Spleen (tissue), 7 donors: ENCODE data around the gene AIG1.

Source experiments
- POLR2A ChIP-seq, 3 donors: fragments of 450-650 bp; IDR thresholded peaks; one replicate each; pipeline ENCODE4 v1.5.1; 2017; ENCODE audit warnings: antibody characterized with exemption in 3 of 3, mild to moderate bottlenecking in 1 of 3
- POLR2AphosphoS5 ChIP-seq, 3 donors: sonication (generic); formaldehyde crosslinking; IDR thresholded peaks; one replicate each; pipeline ENCODE4 v1.5.1; 2017; ENCODE audit warnings: antibody characterized with exemption in 3 of 3
- TF ChIP-seq, protein P1 (sequence below), 11 experiments: fragments of 200-600 bp in 7 of 11; fragments of 450-650 bp in 4 of 11; sonication (generic) in 4 of 11; IDR thresholded peaks in 8 of 11; conservative IDR thresholded peaks in 3 of 11; 1 replicate in 7 of 11; 2 replicates in 4 of 11; pipeline versions ENCODE4 v1.4.0 to v1.8.0; 2016 to 2021; ENCODE audit warnings: antibody characterized with exemption in 11 of 11, inconsistent platforms in 4 of 11, mild to moderate bottlenecking in 1 of 11
- donor health status: DM: no; HTN: no; CAD: no; lungs with moderate emphysema.
- donor health status: DM: no; HTN: no; CAD: no.
- donor health status: DM: no; HTN: no; CAD: no.

DNA sequence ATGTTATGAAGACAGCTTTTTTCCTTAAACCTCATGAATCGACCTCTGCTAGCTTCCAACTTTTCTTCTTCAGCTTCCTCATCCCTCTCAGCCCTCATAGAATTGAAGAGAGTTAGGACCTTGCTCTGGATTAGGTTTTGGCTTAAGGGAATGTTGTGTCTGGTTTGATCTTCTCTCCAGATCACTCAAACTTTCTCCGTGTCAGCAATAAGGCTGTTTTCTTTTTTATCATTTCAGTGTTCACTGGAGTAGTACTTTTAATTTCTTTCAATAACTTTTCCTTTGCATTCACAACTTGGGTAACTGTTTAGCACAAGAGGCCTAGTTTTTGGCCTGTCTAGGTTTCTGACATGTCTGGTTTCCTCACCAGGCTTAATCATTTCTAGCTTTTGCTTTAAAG, 32.6 kb downstream of the AIG1 start:
- TF ChIP-seq, protein P1, sequence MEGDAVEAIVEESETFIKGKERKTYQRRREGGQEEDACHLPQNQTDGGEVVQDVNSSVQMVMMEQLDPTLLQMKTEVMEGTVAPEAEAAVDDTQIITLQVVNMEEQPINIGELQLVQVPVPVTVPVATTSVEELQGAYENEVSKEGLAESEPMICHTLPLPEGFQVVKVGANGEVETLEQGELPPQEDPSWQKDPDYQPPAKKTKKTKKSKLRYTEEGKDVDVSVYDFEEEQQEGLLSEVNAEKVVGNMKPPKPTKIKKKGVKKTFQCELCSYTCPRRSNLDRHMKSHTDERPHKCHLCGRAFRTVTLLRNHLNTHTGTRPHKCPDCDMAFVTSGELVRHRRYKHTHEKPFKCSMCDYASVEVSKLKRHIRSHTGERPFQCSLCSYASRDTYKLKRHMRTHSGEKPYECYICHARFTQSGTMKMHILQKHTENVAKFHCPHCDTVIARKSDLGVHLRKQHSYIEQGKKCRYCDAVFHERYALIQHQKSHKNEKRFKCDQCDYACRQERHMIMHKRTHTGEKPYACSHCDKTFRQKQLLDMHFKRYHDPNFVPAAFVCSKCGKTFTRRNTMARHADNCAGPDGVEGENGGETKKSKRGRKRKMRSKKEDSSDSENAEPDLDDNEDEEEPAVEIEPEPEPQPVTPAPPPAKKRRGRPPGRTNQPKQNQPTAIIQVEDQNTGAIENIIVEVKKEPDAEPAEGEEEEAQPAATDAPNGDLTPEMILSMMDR (IDR thresholded peaks at IDR 0.05 in 8 of 11, conservative IDR thresholded peaks at IDR 0.05 in 3 of 11), result no peak
- TF ChIP-seq POLR2AphosphoS5 (IDR thresholded peaks at IDR 0.05) (no peak), POLR2A (IDR thresholded peaks at IDR 0.05) (no peak)
